ENCODE measurements around the gene CRACDL. TPM values are rescaled to one million over a fixed set of nuclear protein-coding genes. Genes with fewer than 3 reads are reported as not detected.

The CRACDL gene
- total and polyA plus RNA-seq, 2 donors = 2.4 to 6.2 TPM

DNA sequence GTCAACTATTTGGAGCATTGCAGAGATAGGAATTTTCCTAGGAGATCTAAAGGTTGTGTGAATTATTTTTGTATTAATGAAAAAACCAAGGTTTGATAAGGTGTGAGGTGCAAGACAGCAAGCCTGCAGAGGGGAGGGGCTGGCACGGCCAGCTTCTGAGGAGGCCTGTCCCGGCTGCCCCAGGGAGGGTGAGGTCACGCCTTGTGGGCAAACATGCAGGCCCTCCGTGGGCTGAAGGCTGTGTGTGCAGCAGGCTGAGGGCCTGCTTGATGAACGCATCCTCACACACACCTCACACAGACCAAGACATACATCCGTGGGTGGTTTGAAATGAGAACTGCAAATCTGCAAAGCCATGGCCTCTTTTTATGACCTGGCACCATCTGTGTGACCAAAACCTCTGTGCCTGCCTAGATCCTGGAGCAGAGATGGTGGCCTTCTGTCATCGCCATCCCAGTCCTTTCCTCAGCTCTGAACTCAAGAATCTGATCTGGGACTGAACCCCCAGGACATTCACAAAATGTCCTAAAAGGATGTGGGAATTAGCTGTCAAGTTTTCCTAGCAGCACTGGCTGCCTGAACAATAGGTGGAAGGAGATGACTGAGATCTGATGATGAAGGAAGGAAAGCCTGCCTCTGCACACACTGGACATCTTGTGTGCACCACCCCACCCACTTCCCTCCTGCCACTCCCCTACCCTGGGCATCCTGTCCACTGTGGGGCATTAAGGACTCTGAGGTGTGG is 102.7 kb downstream of the CRACDL start:
- Histone ChIP-seq H3K4me3 (ENCODE audit: low read depth, low read length) (no peak overlapping the region), H3K4me1 (ENCODE audit: insufficient read depth) (no peaks in the 10 kb centered on the region), H3K36me3 (ENCODE audit: insufficient read depth) (no peaks in the 10 kb centered on the region), H3K27ac (ENCODE audit: low read depth) (no peak overlapping the region)
- 66% methylated on average over 7 of the region's 7 CpGs for WGBS
- no peak for DNase-seq (ENCODE audit: extremely low spot score)

DNA sequence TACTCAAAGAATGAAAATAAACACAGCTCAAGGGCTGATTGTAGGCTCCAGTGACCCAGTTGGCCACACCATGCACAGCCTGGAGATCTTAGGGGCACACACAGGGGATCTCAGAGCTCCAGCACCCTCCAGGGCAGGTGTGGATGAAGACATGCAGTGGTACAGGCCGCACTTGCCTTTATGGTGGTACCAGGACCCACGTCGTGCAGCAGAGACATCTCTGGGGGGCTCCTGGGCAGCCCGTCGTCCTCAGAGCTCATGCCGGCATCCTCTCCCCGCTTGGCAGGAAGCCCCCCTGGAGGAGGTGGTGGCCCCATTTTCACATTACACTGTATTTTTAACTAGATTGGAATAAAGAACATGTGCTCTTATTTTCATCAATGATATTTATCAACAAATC is 103.9 kb downstream of the CRACDL start:
- H3K27ac ChIP-seq (ENCODE audit: low read depth) = no peak overlapping the region
- no peak overlapping the region for H3K4me3 ChIP-seq (ENCODE audit: low read depth, low read length)
- no peak for DNase-seq (ENCODE audit: extremely low spot score)
- no peaks in the 10 kb centered on the region for H3K4me1 ChIP-seq (ENCODE audit: insufficient read depth)
- H3K36me3 ChIP-seq (ENCODE audit: insufficient read depth) = no peaks in the 10 kb centered on the region
- 88% methylated on average over 7 of the region's 7 CpGs for whole genome bisulfite sequencing

DNA sequence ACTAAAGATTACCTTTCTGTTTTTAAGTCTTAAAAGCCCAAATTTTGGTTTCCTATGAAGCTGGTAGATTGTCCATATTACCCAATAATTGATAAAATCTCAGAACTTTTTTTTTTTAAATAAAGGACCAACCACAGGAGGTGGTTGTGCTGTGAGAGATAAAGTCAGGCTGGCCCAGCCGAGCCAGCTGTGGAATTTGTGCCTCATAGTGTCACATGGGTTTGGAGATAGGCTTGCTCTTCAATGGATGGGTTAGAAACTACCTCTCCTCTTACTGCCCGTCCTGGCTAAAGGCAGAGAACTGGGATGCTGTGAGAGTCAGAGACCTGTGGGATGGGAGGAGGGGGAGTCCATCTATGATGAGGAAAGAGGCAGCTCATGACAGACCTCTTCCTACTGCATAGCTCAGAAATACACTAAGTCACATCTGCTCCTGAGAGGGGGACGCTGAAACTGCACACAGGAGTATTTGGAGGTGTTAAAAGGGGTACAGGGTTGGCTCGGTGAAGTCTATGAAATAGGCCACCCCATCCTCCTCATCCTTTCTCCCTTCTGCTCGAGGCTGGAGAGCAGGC is 105.4 kb downstream of the CRACDL start:
- H3K27ac ChIP-seq (ENCODE audit: low read depth) = no peak overlapping the region
- no peak overlapping the region for H3K4me3 ChIP-seq (ENCODE audit: low read depth, low read length)
- 82% methylated on average over 5 of the region's 5 CpGs for WGBS
- H3K36me3 ChIP-seq (ENCODE audit: insufficient read depth) = no peaks in the 10 kb centered on the region
- DNase-seq (ENCODE audit: extremely low spot score) = no peak
- H3K4me1 ChIP-seq (ENCODE audit: insufficient read depth) = no peaks in the 10 kb centered on the region

DNA sequence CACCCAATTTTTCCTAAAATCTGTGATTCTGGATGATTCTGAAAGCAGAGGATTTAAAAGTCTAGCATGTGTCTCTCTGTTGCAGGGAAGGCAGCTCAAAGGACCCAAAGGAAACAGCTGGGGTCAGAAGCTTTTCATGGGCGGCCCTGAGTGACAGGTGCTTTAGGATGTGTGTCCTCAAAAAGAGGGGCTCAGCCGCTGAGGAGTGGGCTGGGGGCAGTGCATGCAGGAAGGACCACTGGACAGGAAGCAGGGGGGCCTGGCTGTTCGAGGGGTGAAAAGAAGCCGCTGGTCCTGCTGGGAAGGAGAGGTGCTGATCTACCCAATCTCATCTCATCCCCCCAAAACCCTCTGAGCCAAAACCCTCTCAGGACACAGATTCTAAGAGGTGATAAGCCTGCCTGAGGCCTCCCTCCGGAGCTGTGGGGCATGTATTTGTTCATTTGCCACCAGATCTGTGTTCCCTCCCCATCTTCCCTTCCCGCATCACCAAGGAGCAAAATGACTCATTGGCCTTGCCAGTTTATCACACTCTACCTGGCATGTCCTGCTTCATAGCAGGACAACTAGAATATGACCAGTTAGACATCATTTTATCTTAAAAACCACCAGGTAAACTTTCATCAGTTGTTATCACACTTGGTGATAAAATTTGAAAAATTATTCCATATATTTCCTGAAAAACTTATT is 106.3 kb downstream of the CRACDL start:
- Histone ChIP-seq H3K27ac (ENCODE audit: low read depth) (no peak overlapping the region), H3K4me3 (ENCODE audit: low read depth, low read length) (no peak overlapping the region), H3K4me1 (ENCODE audit: insufficient read depth) (no peaks in the 10 kb centered on the region), H3K36me3 (ENCODE audit: insufficient read depth) (no peaks in the 10 kb centered on the region)
- 69% methylated on average over 6 of the region's 6 CpGs for WGBS
- DNase-seq (ENCODE audit: extremely low spot score) = no peak

DNA sequence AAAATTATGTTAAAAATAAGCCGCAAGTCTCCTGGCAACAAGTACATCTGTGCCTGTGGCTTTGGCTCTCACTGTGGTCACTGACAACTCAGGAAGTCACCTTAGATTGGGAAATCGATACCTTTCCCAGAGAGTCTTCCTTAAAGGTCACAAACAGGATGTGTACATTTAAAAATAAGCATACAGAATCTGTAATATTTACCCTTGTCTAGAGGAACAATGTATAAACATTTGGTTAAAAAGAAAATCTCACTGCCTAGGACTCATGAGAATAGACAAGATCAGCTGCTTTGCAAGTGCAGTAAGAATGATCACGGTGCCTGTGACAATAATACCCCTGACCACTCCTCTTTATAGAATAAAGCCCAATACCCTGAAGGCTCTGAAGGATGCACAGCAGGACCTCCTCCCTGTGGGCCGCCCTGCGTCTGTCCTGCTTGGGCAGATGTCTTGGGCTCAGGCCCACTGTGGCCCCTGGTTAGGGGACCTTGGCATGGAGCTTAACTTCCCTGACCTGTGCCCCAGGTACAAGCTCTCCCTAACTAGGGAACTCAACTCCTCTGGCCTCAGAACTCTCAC is 107.1 kb downstream of the CRACDL start:
- Histone ChIP-seq H3K36me3 (ENCODE audit: insufficient read depth) (no peaks in the 10 kb centered on the region), H3K4me1 (ENCODE audit: insufficient read depth) (no peaks in the 10 kb centered on the region), H3K27ac (ENCODE audit: low read depth) (no peak overlapping the region), H3K4me3 (ENCODE audit: low read depth, low read length) (no peak overlapping the region)
- WGBS = 64% methylated on average over 5 of the region's 5 CpGs
- no peak for DNase-seq (ENCODE audit: extremely low spot score)

DNA sequence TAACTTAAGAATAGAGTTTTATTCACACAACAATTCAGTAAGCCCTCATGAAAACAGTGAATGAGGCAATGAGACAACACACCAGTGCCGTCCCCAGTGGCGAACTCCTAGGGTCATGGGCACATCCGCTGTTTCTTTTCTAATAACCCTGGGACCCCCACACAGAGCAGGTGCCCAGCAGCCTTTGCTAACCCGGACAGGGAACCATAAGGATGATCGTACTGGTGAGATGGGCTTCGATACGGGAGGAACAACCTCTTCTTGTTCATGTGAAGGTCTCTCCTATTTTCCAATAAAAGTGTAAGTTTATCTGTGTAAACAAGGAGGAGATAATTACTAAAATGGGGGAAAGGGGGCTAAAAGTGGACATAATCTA is 107.7 kb downstream of the CRACDL start:
- Histone ChIP-seq H3K36me3 (ENCODE audit: insufficient read depth) (no peaks in the 10 kb centered on the region), H3K27ac (ENCODE audit: low read depth) (no peak overlapping the region), H3K4me1 (ENCODE audit: insufficient read depth) (no peaks in the 10 kb centered on the region), H3K4me3 (ENCODE audit: low read depth, low read length) (no peak overlapping the region)
- no peak for DNase-seq (ENCODE audit: extremely low spot score)
- 85% methylated on average over 7 of the region's 7 CpGs for WGBS

DNA sequence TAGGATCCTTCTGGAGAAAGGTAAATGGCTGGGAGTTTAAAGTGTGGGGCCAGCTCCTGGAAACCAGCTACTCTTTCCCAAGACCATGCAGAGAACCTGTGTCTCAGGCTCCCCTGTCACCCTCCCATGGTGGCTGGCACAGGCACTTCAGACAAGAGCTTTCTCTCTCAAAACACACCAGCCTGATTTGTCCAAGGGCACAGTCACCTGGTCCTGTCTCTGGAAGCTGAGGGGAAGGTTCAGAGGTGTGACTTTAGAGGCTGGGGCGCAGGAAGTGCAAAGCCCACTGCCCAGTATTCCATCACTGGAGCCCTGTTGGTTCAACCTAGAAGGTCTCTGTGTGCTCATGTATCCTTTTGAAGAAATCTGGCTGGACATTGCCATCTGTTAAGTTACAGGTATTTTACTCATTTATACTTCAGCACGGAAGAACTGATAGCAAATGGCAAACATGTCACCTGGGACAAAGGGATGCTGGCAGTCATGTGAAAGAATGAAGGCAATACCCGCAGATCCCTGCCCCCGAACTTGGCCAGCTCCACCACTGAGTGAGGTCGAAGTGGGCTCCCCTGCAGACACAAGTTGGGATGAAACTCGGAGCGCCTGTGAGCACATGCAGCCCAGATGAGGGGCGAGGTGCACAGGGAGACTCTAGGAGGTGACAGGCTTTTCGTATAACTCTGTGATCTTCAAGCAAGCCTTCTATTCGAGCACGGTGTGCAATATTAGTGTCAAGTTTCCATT is 108.2 kb downstream of the CRACDL start:
- H3K27ac ChIP-seq (ENCODE audit: low read depth) = no peak overlapping the region
- DNase-seq (ENCODE audit: extremely low spot score) = no peak
- WGBS = 79% methylated on average over 11 of the region's 11 CpGs
- H3K4me3 ChIP-seq (ENCODE audit: low read depth, low read length) = no peak overlapping the region
- no peaks in the 10 kb centered on the region for H3K4me1 ChIP-seq (ENCODE audit: insufficient read depth)
- H3K36me3 ChIP-seq (ENCODE audit: insufficient read depth) = no peaks in the 10 kb centered on the region

DNA sequence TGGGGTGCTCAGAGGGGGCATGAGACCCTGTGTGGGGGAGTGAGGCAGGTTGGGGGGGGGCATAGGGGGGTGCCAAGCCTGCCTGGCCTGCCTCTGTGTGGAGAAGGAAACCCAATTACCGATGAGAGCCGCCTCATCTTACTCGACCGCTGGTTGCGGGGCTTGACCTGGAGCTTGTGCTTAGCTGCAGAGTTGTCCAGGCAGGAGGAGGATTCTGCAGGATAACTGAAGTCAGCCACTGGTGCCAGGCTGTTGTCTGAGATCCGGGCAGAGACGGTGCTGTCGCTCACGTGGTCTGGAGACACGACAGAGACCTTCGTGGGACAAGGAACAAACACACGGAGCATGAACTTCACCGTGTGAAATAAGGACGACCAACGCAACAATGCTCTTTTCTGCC is 109.2 kb downstream of the CRACDL start:
- WGBS = 89% methylated on average over 15 of the region's 15 CpGs

DNA sequence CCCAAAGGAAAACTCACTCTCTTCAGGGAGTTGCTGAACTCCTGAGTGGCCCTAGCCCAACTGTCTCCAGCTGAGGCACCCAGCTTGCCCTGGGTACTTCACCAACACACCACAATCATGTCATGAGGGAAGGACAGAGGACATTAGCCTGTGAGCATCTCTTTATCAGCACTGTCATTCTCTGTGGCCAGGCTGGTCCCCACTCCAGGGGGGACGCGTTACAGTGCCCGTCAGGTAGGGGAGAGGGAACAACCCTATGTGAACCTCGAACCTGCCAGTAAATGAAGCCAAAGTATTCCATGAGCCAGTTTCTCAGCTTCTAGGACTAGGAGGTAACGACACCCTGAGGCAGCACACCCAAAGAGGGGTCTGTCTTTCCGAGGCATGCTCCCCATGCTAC is 110.2 kb downstream of the CRACDL start:
- no peak for DNase-seq (ENCODE audit: extremely low spot score)
- Histone ChIP-seq H3K4me3 (ENCODE audit: low read depth, low read length) (no peak overlapping the region), H3K36me3 (ENCODE audit: insufficient read depth) (no peaks in the 10 kb centered on the region), H3K27ac (ENCODE audit: low read depth) (no peak overlapping the region), H3K4me1 (ENCODE audit: insufficient read depth) (no peaks in the 10 kb centered on the region)
- WGBS = 92% methylated on average over 6 of the region's 6 CpGs

More for the DNA sequence above, 109.2 kb downstream of the CRACDL start:
- DNase-seq (ENCODE audit: extremely low spot score) = no peak
- Histone ChIP-seq H3K36me3 (ENCODE audit: insufficient read depth) (no peaks in the 10 kb centered on the region), H3K27ac (ENCODE audit: low read depth) (no peak overlapping the region), H3K4me3 (ENCODE audit: low read depth, low read length) (no peak overlapping the region), H3K4me1 (ENCODE audit: insufficient read depth) (no peaks in the 10 kb centered on the region)

DNA sequence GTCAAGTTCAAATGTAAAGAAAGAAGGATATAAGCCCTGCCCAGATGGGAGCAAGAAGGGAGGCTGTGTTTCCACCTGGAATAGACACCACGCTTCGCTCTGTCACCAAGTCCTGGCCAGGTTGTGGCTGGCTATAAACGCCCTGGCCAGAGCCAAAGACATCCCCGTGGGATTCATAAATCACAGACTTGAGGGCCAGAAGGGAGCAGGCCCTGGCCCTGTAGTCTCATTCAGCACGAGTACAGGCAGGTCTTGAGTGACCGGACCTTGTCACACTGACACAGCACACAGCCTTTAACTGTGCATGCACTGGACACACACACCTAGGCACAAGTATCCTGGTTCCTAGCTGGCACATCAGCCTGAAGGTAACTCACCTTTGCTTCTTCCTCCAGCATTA is 110.6 kb downstream of the CRACDL start:
- Histone ChIP-seq H3K4me1 (ENCODE audit: insufficient read depth) (no peaks in the 10 kb centered on the region), H3K27ac (ENCODE audit: low read depth) (no peak overlapping the region), H3K36me3 (ENCODE audit: insufficient read depth) (no peaks in the 10 kb centered on the region), H3K4me3 (ENCODE audit: low read depth, low read length) (no peak overlapping the region)
- 74% methylated on average over 6 of the region's 6 CpGs for WGBS
- no peak for DNase-seq (ENCODE audit: extremely low spot score)

DNA sequence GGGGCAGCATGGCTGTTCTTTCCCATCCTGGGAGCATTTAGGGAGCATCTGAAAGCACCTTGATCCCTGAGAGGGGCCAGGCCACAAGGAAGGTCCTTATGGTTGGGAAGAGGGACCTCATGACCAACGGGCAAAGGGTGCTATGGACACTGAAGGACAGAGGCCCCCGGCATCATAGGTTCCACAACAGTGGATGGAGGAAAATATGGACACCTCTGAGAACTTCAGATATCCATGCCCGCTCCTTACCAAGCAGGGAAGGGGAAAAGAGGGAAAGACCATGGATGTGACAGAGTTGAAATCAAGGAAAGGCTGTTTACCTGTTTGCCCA is 111.0 kb downstream of the CRACDL start:
- Histone ChIP-seq H3K4me1 (ENCODE audit: insufficient read depth) (no peaks in the 10 kb centered on the region), H3K36me3 (ENCODE audit: insufficient read depth) (no peaks in the 10 kb centered on the region), H3K4me3 (ENCODE audit: low read depth, low read length) (no peak overlapping the region), H3K27ac (ENCODE audit: low read depth) (no peak overlapping the region)
- WGBS = 87% methylated on average over 3 of the region's 3 CpGs
- DNase-seq (ENCODE audit: extremely low spot score) = no peak

DNA sequence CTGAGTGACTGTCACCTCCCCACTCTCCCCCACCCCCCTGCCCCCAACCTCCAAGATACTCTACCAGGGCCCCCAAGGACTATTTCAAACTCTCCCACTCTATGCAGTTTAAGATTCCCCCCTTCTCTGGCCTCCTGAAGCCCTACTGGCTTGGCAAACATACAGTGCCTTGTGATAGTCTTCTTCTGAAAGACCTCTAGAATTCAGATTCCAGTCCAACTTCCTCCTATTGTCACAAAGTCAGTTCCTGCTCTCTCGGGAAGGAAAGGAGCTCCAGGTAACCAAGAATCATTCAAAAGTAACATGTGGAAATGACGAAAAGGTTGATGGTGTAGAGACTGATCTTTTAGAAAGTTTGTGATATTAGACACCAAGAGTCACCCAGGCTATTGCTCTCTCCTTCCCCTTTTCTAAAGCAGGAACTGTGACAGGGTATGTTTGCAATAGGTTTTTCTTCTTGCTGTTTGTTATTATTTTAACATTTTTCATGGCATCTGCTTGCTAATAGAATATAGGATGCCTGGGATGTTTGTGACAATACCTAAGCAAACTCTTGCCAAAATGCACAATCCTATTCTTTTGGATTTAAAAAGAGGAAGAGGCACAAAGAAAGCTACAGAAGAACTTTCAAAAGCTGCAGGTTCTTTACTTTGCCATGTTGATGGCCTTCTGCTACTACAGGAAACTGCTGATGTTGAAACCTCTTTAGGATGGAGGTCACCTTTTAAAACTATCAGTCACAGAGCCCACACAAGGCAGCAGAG is 111.6 kb downstream of the CRACDL start:
- DNase-seq (ENCODE audit: extremely low spot score) = no peak
- no peaks in the 10 kb centered on the region for H3K4me1 ChIP-seq (ENCODE audit: insufficient read depth)
- no peak overlapping the region for H3K27ac ChIP-seq (ENCODE audit: low read depth)
- WGBS = 73% methylated on average over 2 of the region's 2 CpGs
- H3K4me3 ChIP-seq (ENCODE audit: low read depth, low read length) = no peak overlapping the region
- H3K36me3 ChIP-seq (ENCODE audit: insufficient read depth) = no peaks in the 10 kb centered on the region

Measured in urinary bladder (tissue), 4 donors.